Neural progenitor cell (in vitro differentiated cells): ENCODE results near the gene CPD. TPM values are rescaled to one million over a fixed set of nuclear protein-coding genes. Genes with fewer than 3 reads are reported as not detected.

Experiments used
- DNase-seq: peaks from one replicate; pipeline ENCODE4 v3.0.0-alpha.2; 2016; ENCODE audit warnings: low spot score
- H2AFZ ChIP-seq: fragments of 200-600 bp; sonication (generic); replicated peaks from 2 replicates; pipeline ENCODE4 v1.6.1; 2016; ENCODE audit warnings: antibody characterized with exemption
- H3F3A ChIP-seq: fragments of 200-600 bp; sonication (generic); 2 replicates; pipeline ENCODE4 v1.6.1; 2016; ENCODE audit warnings: antibody characterized with exemption, low read depth
- H3K27ac ChIP-seq: fragments of 200-600 bp; sonication (generic); 2 replicates; pipeline ENCODE4 v1.5.1; 2016; ENCODE audit warnings: mild to moderate bottlenecking
- H3K27me3 ChIP-seq: fragments of 200-600 bp; sonication (generic); 2 replicates; pipeline ENCODE4 v1.6.1; 2016; ENCODE audit warnings: mild to moderate bottlenecking, moderate library complexity
- H3K36me3 ChIP-seq: fragments of 200-600 bp; sonication (generic); 2 replicates; pipeline ENCODE4 v1.5.1; 2016
- H3K4me1 ChIP-seq: fragments of 200-600 bp; sonication (generic); 2 replicates; pipeline ENCODE4 v1.6.1; 2016; ENCODE audit warnings: mixed run types
- H3K4me2 ChIP-seq: fragments of 200-600 bp; sonication (generic); 2 replicates; pipeline ENCODE4 v1.6.1; 2016
- H3K4me3 ChIP-seq: fragments of 200-600 bp; sonication (generic); 2 replicates; pipeline ENCODE4 v1.5.1; 2016
- H3K79me2 ChIP-seq: fragments of 200-600 bp; sonication (generic); 2 replicates; pipeline ENCODE4 v1.6.1; 2016; ENCODE audit warnings: low read depth
- H3K9ac ChIP-seq: fragments of 200-600 bp; sonication (generic); 2 replicates; pipeline ENCODE4 v1.6.1; 2016
- H3K9me3 ChIP-seq: fragments of 200-600 bp; sonication (generic); 2 replicates; pipeline ENCODE4 v1.5.1; 2016; ENCODE audit warnings: low read depth
- H4K20me1 ChIP-seq: fragments of 200-600 bp; sonication (generic); 2 replicates; pipeline ENCODE4 v1.6.1; 2016; ENCODE audit warnings: low read depth
- H3K27ac Mint-ChIP-seq: 3 replicates; pipeline ENCODE4 v1.8.0; 2021; ENCODE audit warnings: mixed read lengths
- H3K27me3 Mint-ChIP-seq: 2 replicates; pipeline ENCODE4 v1.8.0; 2022; ENCODE audit warnings: low read depth, mild to moderate bottlenecking, inconsistent platforms, moderate library complexity, mixed read lengths; ENCODE audit not compliant: insufficient read depth
- H3K36me3 Mint-ChIP-seq: 3 replicates; pipeline ENCODE4 v1.8.0; 2021; ENCODE audit warnings: mixed read lengths
- H3K4me1 Mint-ChIP-seq: 3 replicates; pipeline ENCODE4 v1.8.0; 2021; ENCODE audit warnings: mixed read lengths
- H3K4me3 Mint-ChIP-seq: 3 replicates; pipeline ENCODE4 v1.8.0; 2021; ENCODE audit warnings: mild to moderate bottlenecking, moderate library complexity, mixed read lengths
- H3K9me3 Mint-ChIP-seq: 3 replicates; pipeline ENCODE4 v1.8.0; 2020; ENCODE audit warnings: mixed read lengths
- EZH2 ChIP-seq: fragments of 200-600 bp; sonication (generic); IDR thresholded peaks from 2 replicates; pipeline ENCODE4 v1.6.1; 2017; ENCODE audit warnings: antibody characterized with exemption, mild to moderate bottlenecking, moderate library complexity
- EZH2phosphoT487 ChIP-seq: fragments of 200-600 bp; sonication (generic); IDR thresholded peaks from 2 replicates; pipeline ENCODE4 v1.6.1; 2017; ENCODE audit warnings: antibody characterized with exemption
- total RNA-seq: library from RNA; depleted of rRNA; stranded (reverse); fragments of >200 nt; gene quantifications from 2 replicates; pipeline ENCODE4 v1.2.3, GENCODE V29; 2015; ENCODE audit warnings: low replicate concordance
- TF ChIP-seq, protein P1 (sequence below): fragments of 200-600 bp; sonication (generic); IDR thresholded peaks from 2 replicates; pipeline ENCODE4 v1.5.1; 2017; ENCODE audit warnings: antibody characterized with exemption, mild to moderate bottlenecking

Gene CPD
- total RNA-seq, 1 donor from 2014 or later = 70.8 TPM

DNA sequence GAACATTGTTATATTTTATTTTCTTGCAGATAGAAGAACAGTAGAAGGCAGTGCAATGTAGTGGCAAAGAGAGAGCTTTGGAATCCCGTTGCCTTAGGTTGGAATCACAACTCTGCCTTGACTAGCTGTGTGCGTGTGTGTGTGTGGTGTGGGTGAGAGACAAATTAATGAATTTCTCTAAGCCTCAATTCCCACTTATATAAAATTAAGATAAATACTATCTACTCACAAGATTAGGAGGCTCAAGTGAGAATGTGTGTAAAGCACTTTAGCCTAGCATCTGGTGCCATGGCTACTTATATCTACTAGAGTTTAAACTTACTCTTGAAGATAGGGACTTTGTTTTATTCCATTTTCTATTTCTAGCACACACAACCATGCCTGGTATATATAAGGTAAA is 12.8 kb downstream of the CPD start:
- Mint-ChIP-seq H3K4me3 (no peak overlapping the region), H3K27ac (no peak overlapping the region), H3K36me3 (peaks cover 18% of the 10 kb centered on the region), H3K27me3 (no peaks in the 10 kb centered on the region), H3K9me3 (no peaks in the 10 kb centered on the region), H3K4me1 (peaks cover 2% of the 10 kb centered on the region)
- H3K27me3 ChIP-seq = no peaks in the 10 kb centered on the region
- no peaks in the 10 kb centered on the region for H3K9me3 ChIP-seq
- no peak overlapping the region for H3K27ac ChIP-seq
- H3K4me3 ChIP-seq = no peak overlapping the region
- no peaks in the 10 kb centered on the region for H4K20me1 ChIP-seq
- H3K36me3 ChIP-seq = peaks cover 9% of the 10 kb centered on the region
- H3K79me2 ChIP-seq = peaks cover 9% of the 10 kb centered on the region
- no peak overlapping the region for H3K4me2 ChIP-seq
- no peak for DNase-seq
- H3F3A ChIP-seq = peaks cover 8% of the 10 kb centered on the region
- no peaks in the 10 kb centered on the region for H3K4me1 ChIP-seq
- H2AFZ ChIP-seq = no peak overlapping the region
- no peak for TF ChIP-seq EZH2phosphoT487
- TF ChIP-seq, protein P1, sequence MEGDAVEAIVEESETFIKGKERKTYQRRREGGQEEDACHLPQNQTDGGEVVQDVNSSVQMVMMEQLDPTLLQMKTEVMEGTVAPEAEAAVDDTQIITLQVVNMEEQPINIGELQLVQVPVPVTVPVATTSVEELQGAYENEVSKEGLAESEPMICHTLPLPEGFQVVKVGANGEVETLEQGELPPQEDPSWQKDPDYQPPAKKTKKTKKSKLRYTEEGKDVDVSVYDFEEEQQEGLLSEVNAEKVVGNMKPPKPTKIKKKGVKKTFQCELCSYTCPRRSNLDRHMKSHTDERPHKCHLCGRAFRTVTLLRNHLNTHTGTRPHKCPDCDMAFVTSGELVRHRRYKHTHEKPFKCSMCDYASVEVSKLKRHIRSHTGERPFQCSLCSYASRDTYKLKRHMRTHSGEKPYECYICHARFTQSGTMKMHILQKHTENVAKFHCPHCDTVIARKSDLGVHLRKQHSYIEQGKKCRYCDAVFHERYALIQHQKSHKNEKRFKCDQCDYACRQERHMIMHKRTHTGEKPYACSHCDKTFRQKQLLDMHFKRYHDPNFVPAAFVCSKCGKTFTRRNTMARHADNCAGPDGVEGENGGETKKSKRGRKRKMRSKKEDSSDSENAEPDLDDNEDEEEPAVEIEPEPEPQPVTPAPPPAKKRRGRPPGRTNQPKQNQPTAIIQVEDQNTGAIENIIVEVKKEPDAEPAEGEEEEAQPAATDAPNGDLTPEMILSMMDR = no peak
- no peak for TF ChIP-seq EZH2
- H3K9ac ChIP-seq = no peak overlapping the region

DNA sequence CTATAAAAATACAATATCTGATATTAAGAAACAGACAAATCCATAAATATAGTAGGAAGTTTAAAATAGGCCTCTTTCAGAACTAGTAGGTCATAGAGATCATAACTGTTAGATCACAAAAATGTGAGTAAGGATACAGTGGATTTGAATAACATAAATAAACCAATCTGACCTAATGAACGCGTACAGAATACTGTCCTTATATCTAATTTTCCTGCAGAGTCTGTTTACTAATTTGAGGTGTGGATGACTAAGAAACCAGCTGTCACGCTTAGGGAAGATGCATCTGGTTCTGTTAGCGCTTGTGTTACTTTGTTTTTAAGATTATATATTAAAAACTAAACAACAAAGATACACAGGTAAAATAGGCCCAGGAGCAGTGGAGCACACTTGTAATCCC is 14.8 kb downstream of the CPD start:
- no peaks in the 10 kb centered on the region for H3K4me1 Mint-ChIP-seq
- Histone ChIP-seq H3K4me3 (no peak overlapping the region), H3K79me2 (no peaks in the 10 kb centered on the region), H2AFZ (no peak overlapping the region), H3K9me3 (no peaks in the 10 kb centered on the region), H3F3A (peaks cover 10% of the 10 kb centered on the region), H3K4me2 (no peak overlapping the region), H3K9ac (no peak overlapping the region), H3K27ac (no peak overlapping the region), H3K36me3 (no peaks in the 10 kb centered on the region), H3K27me3 (no peaks in the 10 kb centered on the region), H3K4me1 (no peaks in the 10 kb centered on the region), H4K20me1 (no peaks in the 10 kb centered on the region)
- peaks cover 10% of the 10 kb centered on the region for H3K36me3 Mint-ChIP-seq
- no peaks in the 10 kb centered on the region for H3K27me3 Mint-ChIP-seq
- TF ChIP-seq EZH2 (no peak), EZH2phosphoT487 (no peak)
- TF ChIP-seq, protein P1 = no peak
- H3K4me3 Mint-ChIP-seq = no peak overlapping the region
- H3K27ac Mint-ChIP-seq = no peak overlapping the region
- no peak for DNase-seq
- no peaks in the 10 kb centered on the region for H3K9me3 Mint-ChIP-seq

GRCh38 chr17:30393911-30394867 is 15.5 kb downstream of the CPD start:
- no peaks in the 10 kb centered on the region for H3K9me3 Mint-ChIP-seq
- H3K27me3 Mint-ChIP-seq = no peaks in the 10 kb centered on the region
- no peak overlapping the region for H3K4me3 ChIP-seq
- peaks cover 10% of the 10 kb centered on the region for H3F3A ChIP-seq
- no peaks in the 10 kb centered on the region for H3K27me3 ChIP-seq
- no peak overlapping the region for H2AFZ ChIP-seq
- no peak overlapping the region for H3K9ac ChIP-seq
- no peak overlapping the region for H3K27ac ChIP-seq
- H3K4me2 ChIP-seq = no peak overlapping the region
- no peak for DNase-seq
- no peaks in the 10 kb centered on the region for H3K4me1 ChIP-seq
- no peaks in the 10 kb centered on the region for H3K9me3 ChIP-seq
- H3K36me3 ChIP-seq = no peaks in the 10 kb centered on the region
- H3K4me1 Mint-ChIP-seq = no peaks in the 10 kb centered on the region
- H3K79me2 ChIP-seq = no peaks in the 10 kb centered on the region
- H3K4me3 Mint-ChIP-seq = no peak overlapping the region
- peaks cover 10% of the 10 kb centered on the region for H3K36me3 Mint-ChIP-seq
- no peaks in the 10 kb centered on the region for H4K20me1 ChIP-seq
- TF ChIP-seq EZH2phosphoT487 (no peak), EZH2 (no peak)
- TF ChIP-seq, protein P1 = no peak
- no peak overlapping the region for H3K27ac Mint-ChIP-seq
